MM.1S (cell line): ENCODE data around the gene SSU72.

Experiments used
- DNase-seq: peaks from one replicate; pipeline ENCODE4 v3.0.0-alpha.2; 2015
- H2AFZ ChIP-seq: fragments of 300-600 bp; sonication (generic); 2 replicates; pipeline ENCODE4 v1.6.0; 2016; ENCODE audit warnings: antibody characterized with exemption, low read length
- H3F3A ChIP-seq: fragments of 300-600 bp; sonication (generic); 2 replicates; pipeline ENCODE4 v1.6.1; 2016; ENCODE audit warnings: mild to moderate bottlenecking, antibody characterized with exemption, low read length, moderate library complexity, mixed read lengths; ENCODE audit not compliant: insufficient read depth
- H3K27ac ChIP-seq: fragments of 300-600 bp; sonication (generic); 2 replicates; pipeline ENCODE4 v1.5.1; 2016; ENCODE audit warnings: mild to moderate bottlenecking, low read length
- H3K27me3 ChIP-seq: fragments of 300-600 bp; sonication (generic); replicated peaks from 2 replicates; pipeline ENCODE4 v1.6.0; 2016; ENCODE audit warnings: low read length; ENCODE audit not compliant: insufficient read depth
- H3K36me3 ChIP-seq: fragments of 300-600 bp; sonication (generic); replicated peaks from 2 replicates; pipeline ENCODE4 v1.6.1; 2016; ENCODE audit warnings: mild to moderate bottlenecking, low read length, mixed read lengths; ENCODE audit not compliant: insufficient read depth
- H3K4me1 ChIP-seq: fragments of 300-600 bp; sonication (generic); 2 replicates; pipeline ENCODE4 v1.6.1; 2016; ENCODE audit warnings: low read length, mixed read lengths
- H3K4me2 ChIP-seq: fragments of 300-600 bp; sonication (generic); 2 replicates; pipeline ENCODE4 v1.6.0; 2016; ENCODE audit warnings: low read depth, low read length
- H3K4me3 ChIP-seq: fragments of 300-600 bp; sonication (generic); 2 replicates; pipeline ENCODE4 v1.5.1; 2016; ENCODE audit warnings: low read length, mixed read lengths
- H3K79me2 ChIP-seq: fragments of 300-600 bp; sonication (generic); 2 replicates; pipeline ENCODE4 v1.6.1; 2016; ENCODE audit warnings: mixed run types, low read length, mixed read lengths
- H3K9ac ChIP-seq: fragments of 300-600 bp; sonication (generic); 2 replicates; pipeline ENCODE4 v1.6.1; 2016; ENCODE audit warnings: low read length, mixed read lengths
- H3K9me2 ChIP-seq: fragments of 300-600 bp; sonication (generic); replicated peaks from 2 replicates; pipeline ENCODE4 v1.6.1; 2016; ENCODE audit warnings: mild to moderate bottlenecking, low read length, mixed read lengths; ENCODE audit not compliant: insufficient read depth
- H3K9me3 ChIP-seq: fragments of 300-600 bp; sonication (generic); replicated peaks from 2 replicates; pipeline ENCODE4 v1.6.1; 2016; ENCODE audit warnings: mild to moderate bottlenecking, low read length, mixed read lengths; ENCODE audit not compliant: insufficient read depth
- H4K20me1 ChIP-seq: fragments of 300-600 bp; sonication (generic); 2 replicates; pipeline ENCODE4 v1.6.1; 2016; ENCODE audit warnings: mild to moderate bottlenecking, low read length, moderate library complexity, mixed read lengths; ENCODE audit not compliant: insufficient read depth
- CTCF ChIP-seq: fragments of 300-600 bp; sonication (generic); IDR thresholded peaks from 2 replicates; pipeline ENCODE4 v1.5.1; 2016; ENCODE audit warnings: antibody characterized with exemption, low read length, mixed read lengths
- EZH2 ChIP-seq: fragments of 300-600 bp; sonication (generic); optimal IDR thresholded peaks from 2 replicates; pipeline ENCODE3; 2017; ENCODE audit warnings: low read depth, mild to moderate bottlenecking, antibody characterized with exemption, low read length, mixed read lengths
- EZH2phosphoT487 ChIP-seq: fragments of 300-600 bp; sonication (generic); IDR thresholded peaks from 2 replicates; pipeline ENCODE4 v1.6.1; 2018; ENCODE audit warnings: antibody characterized with exemption, low read length

Gene SSU72

GRCh38 chr1:1538334-1538733 lies 36.3 kb downstream of the SSU72 start:
- Histone ChIP-seq H4K20me1 (no peaks in the 10 kb centered on the region), H3K79me2 (no peaks in the 10 kb centered on the region), H3F3A (no peaks in the 10 kb centered on the region), H3K27ac (no peak overlapping the region), H3K9ac (no peak overlapping the region), H3K4me1 (no peaks in the 10 kb centered on the region), H3K9me3 (no peaks in the 10 kb centered on the region), H3K4me2 (no peak overlapping the region), H3K36me3 (no peaks in the 10 kb centered on the region), H3K4me3 (no peak overlapping the region), H3K27me3 (no peaks in the 10 kb centered on the region), H2AFZ (no peak overlapping the region), H3K9me2 (no peaks in the 10 kb centered on the region)
- no peak for TF ChIP-seq EZH2
- no peak for TF ChIP-seq EZH2phosphoT487
- no peak for TF ChIP-seq CTCF
- no peak for DNase-seq

GRCh38 chr1:1537626-1538250 lies 36.9 kb downstream of the SSU72 start:
- no peaks in the 10 kb centered on the region for H3F3A ChIP-seq
- H3K79me2 ChIP-seq = no peaks in the 10 kb centered on the region
- no peaks in the 10 kb centered on the region for H3K9me2 ChIP-seq
- H3K36me3 ChIP-seq = no peaks in the 10 kb centered on the region
- H3K27me3 ChIP-seq = no peaks in the 10 kb centered on the region
- H3K27ac ChIP-seq = no peak overlapping the region
- no peak overlapping the region for H3K4me3 ChIP-seq
- H4K20me1 ChIP-seq = no peaks in the 10 kb centered on the region
- DNase-seq = no peak
- TF ChIP-seq EZH2phosphoT487 (no peak), CTCF (no peak), EZH2 (no peak)
- H3K4me1 ChIP-seq = no peaks in the 10 kb centered on the region
- no peak overlapping the region for H3K9ac ChIP-seq
- H3K4me2 ChIP-seq = no peak overlapping the region
- no peaks in the 10 kb centered on the region for H3K9me3 ChIP-seq
- H2AFZ ChIP-seq = no peak overlapping the region

- no peaks in the 10 kb centered on the region for H3K4me1 ChIP-seq
- no peak overlapping the region for H2AFZ ChIP-seq
- no peaks in the 10 kb centered on the region for H3K79me2 ChIP-seq
- no peak overlapping the region for H3K4me2 ChIP-seq
- no peaks in the 10 kb centered on the region for H3K9me3 ChIP-seq
- DNase-seq = no peak
- H3F3A ChIP-seq = no peaks in the 10 kb centered on the region
- H3K4me3 ChIP-seq = no peak overlapping the region
- H3K9ac ChIP-seq = no peak overlapping the region
- no peaks in the 10 kb centered on the region for H3K36me3 ChIP-seq
- no peaks in the 10 kb centered on the region for H4K20me1 ChIP-seq
- no peaks in the 10 kb centered on the region for H3K9me2 ChIP-seq
- no peaks in the 10 kb centered on the region for H3K27me3 ChIP-seq
- H3K27ac ChIP-seq = no peak overlapping the region
- TF ChIP-seq CTCF = no peak
- no peak for TF ChIP-seq EZH2
- no peak for TF ChIP-seq EZH2phosphoT487
Observed at GRCh38 chr1:1536938-1537546, 37.6 kb downstream of the SSU72 start.
